ENCODE results near the gene MIDN. TPM values are rescaled to one million over a fixed set of nuclear protein-coding genes. Genes with fewer than 3 reads are reported as not detected.

Gene MIDN
- total RNA-seq, 1 donor from 2014 or later: 15.3 TPM

GRCh38 chr19:1283207-1283916, 35.0 kb downstream of the MIDN start:
- no peak for DNase-seq

- DNase-seq: no peak
These were observed 35.5 kb downstream of the MIDN start for GRCh38 chr19:1283917-1284292.

DNA sequence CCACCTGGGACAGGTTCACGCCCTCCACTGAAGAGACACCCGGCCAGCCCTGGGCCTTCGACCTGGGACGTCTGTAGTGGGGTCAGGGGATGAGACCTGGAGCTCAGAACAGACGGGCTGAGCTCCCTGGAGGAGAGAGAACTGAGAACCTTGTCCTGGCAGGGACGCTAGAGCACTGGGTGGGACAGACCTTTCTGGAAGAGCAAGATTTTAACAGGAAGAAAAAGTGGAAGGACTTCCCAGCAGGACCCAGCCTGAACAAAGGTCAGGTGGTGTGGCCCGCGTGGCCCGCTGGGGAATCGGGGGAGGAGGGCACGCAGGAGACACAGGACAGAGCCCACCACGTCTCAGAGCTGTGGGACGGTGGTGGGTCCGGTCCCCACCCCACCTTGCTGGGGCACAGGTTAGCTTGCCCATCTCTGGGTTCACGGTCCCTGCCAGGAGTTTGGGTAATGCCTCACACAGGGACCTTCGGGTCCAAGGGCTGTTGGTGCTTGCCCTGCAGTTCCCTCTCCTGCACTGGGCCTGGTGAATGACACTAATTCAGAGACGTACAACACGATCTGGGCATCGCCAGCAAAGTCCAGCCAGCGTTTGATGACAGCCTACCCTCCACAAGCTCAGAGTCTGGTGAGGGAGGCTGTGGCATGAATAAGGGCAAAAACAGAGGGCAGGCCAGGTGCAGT, 36.1 kb downstream of the MIDN start:
- DNase-seq: no peak

GRCh38 chr19:1284979-1285736, 36.8 kb downstream of the MIDN start:
- no peak for DNase-seq

- no peak for DNase-seq
These were observed 37.5 kb downstream of the MIDN start, which contains the start of gene EFNA2 for GRCh38 chr19:1285737-1286360. EFNA2 (plus strand) TSS chr19:1285873; CDS start chr19:1286169, 296 bp downstream.

DNA sequence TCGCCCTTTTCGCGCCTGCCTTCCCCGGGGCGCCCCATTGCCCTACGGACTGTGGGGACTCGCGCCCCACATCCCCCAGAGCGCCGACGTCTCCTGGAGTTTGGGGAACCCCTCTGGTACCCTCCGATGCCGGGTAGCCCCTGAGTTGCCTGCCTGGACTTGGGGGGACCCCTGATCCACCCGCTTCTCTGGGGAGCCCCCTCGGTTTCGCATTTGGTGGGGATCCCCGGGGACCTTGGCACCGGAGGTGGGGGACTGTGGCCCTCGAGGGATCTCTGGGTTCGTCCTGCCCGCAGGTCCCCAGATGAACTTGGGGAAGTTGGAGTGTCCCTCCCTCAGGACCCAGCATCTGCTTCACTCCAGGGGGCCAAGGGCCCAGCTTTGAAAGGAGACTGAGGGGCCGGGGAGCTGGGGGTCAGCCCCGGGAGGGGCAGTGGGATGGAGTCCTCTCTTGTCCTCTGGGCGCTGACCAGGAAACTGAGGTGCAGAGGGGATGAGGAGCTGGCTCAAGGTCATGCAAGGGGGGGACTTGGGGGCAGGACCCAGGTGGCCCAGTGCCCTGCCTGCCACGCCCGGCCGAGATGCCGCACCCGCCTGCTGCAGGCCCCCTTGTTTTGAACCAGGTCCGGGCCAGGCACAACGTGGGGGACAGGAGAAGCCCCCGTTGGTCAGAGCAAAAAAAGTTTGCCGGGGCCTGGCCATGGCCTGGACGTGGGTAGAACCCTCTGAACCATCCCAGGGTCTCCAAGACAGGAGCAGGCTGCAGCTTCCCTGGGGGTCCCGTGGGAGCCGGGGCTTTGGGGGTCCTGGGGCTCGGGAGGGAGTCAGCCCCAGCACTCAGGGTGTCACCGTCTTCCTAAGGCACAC, 38.3 kb downstream of the MIDN start:
- no peak for DNase-seq

- DNase-seq: no peak
These were observed 39.2 kb downstream of the MIDN start for GRCh38 chr19:1287354-1288225.

DNA sequence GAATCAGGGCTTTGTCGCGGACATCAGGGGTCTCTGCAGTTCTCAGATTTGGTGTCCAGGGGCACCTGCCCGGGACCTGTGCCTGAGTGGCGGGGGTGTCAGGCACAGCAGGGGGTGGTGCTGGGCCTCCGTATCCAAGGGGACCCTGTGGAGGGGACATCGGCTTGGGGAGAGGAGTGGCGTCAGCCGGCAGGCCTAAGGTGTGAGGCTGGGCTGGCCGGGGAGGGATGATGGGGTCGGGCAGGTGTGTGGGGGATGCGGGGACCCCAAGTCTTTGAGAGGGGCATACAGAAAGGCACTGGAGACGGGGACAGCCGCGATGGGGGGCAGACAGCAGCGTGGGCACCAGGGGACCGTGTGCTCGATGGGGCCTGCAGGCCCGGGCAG, 39.8 kb downstream of the MIDN start:
- DNase-seq: no peak

DNA sequence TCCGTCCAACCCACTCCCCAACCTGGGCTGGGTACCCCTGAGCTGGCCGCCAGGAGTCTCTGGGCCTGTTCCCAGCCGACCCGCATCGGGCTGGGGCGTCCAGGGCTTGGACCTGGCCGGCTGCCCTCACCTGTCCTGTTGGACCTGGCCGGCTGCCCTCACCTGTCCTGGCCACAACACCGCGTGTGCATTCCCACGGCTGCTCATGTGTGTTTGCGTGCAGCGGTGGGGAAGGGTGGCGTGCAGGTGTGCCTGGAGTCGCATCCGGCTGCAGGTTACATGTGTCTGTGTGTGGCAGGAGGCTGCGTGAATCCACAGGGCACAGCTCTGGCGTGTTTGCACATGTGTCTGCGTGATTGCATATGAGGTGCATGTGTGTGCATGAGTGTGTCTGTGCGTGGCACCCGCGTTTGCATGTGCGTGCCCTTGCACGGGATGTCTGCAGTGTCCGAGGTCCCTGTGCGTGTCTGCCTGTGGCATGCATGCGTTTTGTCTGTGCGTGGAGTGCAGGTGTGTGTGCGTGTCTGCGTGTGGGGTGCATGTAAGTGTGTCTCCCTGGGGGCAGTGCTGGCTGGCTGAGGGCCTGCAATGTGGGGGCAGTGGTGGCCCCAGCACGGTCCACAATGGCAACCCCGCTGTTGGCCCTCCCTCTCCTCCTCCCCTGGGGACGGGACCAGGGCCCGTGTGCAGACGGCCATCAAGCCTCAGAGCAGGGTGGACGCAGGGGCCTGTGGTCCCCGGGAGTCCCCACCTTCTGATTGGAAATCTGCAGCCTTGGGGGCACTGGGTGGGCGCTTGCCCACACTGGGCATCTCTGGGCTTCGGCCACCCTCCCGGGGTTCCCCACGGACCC, 40.7 kb downstream of the MIDN start:
- DNase-seq: no peak

DNA sequence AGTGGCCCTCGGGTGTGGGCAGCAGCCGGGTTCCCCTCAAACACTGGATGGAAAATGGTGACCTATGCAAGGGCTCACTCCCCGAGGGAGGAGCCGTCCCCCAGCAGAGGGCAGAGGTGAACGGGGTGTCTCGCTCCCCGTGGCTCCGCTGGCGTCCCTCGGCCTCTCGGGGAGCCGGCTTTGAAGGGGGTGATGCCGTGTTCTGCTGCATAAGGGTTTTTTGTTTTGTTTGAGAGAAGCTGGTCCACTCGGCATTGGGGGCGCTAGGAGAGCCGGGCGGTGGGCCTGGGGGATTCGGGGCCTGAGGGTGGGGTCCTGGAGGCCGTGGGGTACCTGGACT, 41.3 kb downstream of the MIDN start:
- no peak for DNase-seq

- no peak for DNase-seq
These were observed 41.9 kb downstream of the MIDN start for GRCh38 chr19:1290196-1290702.

DNA sequence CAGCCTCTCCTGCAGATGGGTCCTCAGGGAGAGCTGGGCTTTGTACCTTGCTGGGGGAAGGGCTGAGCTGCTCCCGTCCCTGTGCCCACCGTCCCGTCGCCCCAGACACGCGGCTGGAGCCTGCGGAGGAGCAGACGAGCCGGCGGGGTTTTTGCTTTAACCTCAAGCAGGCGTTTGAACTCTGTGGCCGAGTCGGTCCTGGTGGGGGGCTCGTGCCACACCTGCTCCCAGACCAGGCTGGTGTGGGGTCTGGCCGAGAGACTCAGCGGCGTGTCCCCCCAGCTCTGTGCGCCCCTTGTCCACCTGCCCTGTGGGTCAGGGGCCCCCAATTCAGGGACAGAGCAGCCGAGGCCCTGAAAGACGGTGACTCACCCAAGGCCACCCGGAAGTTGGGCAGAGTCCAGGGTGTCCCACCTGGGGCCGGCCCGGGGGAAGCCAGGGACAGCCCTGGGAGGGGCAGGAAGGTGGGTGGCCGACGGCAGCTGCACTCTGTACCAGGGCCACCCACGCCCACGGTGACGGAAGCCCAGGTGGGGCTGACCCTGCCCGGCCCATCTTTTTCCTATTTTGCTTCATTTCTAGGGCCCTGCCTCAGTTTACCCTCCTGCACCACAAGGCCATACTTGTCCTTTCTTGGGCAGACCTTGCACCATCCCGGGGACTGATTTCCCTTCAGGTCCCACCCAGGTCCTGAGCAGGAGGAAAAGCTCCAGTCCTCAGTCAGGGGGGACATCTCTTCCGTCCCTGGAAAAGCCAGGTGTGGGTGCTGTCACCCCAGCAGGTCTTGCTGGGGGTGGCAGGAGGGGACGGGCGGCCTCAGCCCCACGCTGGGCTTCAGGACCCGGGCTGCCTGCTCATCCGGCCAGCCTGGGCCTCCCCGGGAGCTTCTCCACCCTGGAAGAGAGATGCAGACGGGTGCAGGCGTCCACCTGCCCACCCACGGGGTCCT, 42.6 kb downstream of the MIDN start:
- DNase-seq: no peak

- no peak for DNase-seq
These were observed 43.5 kb downstream of the MIDN start for GRCh38 chr19:1291761-1292418.

DNA sequence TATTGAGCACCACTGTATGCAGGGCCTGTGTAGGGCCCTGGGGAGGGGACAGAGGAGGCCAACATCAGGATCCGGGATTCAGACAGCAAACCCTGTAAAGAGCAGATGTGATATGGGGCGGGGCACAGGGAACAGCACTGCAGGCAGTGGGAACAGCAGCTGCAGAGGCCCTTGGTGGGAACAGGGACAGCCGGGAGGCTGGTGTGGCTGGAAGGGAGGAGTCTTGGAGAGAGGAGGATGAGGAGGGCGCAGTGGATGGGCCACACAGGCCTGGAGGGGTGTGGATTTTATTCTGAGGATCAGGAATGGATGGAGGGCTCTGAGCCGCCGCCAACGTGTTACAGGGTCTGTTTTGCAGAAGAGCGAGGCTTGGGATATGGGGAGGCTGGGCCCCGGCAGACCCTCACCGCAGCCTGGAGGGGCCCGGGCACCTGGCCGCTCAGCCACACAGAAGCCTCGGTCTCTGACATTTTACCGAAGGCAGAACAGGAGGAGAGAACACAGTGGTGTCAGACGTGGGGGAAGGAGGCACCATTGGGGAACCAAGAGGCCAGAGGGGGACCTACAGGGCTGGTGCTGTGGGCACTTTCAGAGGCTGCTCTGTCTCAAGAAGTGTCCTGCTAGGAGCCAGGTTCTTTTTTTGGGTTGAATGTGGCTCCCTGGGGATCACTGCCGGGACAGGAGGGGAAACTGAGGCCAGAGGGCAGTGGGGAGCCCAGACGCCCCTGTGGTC, 44.2 kb downstream of the MIDN start:
- no peak for DNase-seq

- no peak for DNase-seq
These were observed 45.6 kb downstream of the MIDN start for GRCh38 chr19:1293782-1294604.

DNA sequence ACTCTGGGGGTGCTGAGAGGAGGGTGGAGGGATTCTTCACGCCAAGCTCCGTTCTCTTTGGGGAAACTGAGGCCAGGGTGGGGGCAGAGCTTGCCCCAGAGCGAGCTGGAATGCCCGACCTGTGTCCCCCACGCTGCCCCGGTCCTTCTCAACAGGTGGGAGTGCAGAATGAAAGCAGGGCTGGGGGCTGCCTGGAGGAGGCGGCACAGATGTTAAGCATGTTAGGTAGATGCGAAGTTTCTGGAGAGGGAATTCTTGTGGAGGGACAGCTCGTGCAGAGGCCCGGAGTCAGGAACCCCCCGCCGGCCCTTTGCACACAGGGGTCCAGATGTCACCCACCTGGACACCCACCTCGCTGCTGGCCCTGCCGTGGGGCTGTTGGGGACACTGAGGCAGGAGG, 46.3 kb downstream of the MIDN start:
- DNase-seq: no peak

Measured in occipital lobe (tissue), 2 donors.